AG04449 (cell line): ENCODE results near the gene SPTAN1.

Experiments
- CTCF ChIA-PET: fragments of 350-600 bp; formaldehyde crosslinking; extraction: SDS; loops from one replicate; lab custom pipeline; 2021; ENCODE audit warnings: antibody characterized with exemption; lab: Yijun Ruan, JAX
- POLR2A ChIA-PET: fragments of 400-600, 350-600 bp; formaldehyde crosslinking; extraction: SDS; loops from one replicate; lab custom pipeline; 2020; ENCODE audit warnings: antibody characterized with exemption, inconsistent platforms; lab: Yijun Ruan, JAX
- DNase-seq: peaks from one replicate; pipeline ENCODE4 v3.0.0-alpha.2; 2010; ENCODE audit warnings: low read depth, low spot score
- H3K4me3 ChIP-seq: 2 replicates; pipeline ENCODE4 v1.5.1; 2011; ENCODE audit warnings: low read depth, mild to moderate bottlenecking, control low read depth, low read length
- TF ChIP-seq, protein P1 (sequence below): IDR thresholded peaks from one replicate; pipeline ENCODE4 v1.5.1; 2011; ENCODE audit warnings: mild to moderate bottlenecking, moderate library complexity, low read length, control low read depth, inconsistent platforms; ENCODE audit not compliant: insufficient read depth; ENCODE audit errors: missing control alignments

The SPTAN1 gene

DNA sequence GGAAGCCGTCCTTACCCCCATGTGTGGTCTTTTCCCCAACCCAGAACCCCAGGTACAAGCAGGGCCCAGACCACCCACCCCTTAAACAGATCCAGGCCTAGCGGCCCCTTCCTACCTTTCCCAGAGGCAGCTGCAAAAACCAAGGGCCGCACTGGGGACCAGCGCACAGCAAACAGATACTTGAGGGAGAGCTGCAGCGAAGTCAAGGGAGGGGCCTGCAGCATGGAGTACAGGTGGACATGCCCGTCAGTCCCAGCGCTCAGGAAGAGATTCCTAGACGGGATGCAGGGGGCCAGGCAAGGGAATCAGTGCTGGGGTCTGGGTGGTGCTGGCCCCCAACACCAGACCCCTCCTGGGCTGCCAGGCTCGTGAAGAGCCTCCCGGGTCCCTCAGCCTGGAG, 81.7 kb downstream of the SPTAN1 start:
- DNase-seq = no peak
- ChIA-PET POLR2A (interaction anchor here (1.6 kb wide), 1 partner anchor 50 kb away, joined by 3 read pairs; no protein-coding TSS in a partner anchor), CTCF (interaction anchor here (0.7 to 4.3 kb wide), 14 partner anchors 10 to 185 kb away, joined by 3 to 53 read pairs (median 5); partner anchors contain the start of genes ENDOG, PKN3 and ZER1)
- TF ChIP-seq, protein P1, sequence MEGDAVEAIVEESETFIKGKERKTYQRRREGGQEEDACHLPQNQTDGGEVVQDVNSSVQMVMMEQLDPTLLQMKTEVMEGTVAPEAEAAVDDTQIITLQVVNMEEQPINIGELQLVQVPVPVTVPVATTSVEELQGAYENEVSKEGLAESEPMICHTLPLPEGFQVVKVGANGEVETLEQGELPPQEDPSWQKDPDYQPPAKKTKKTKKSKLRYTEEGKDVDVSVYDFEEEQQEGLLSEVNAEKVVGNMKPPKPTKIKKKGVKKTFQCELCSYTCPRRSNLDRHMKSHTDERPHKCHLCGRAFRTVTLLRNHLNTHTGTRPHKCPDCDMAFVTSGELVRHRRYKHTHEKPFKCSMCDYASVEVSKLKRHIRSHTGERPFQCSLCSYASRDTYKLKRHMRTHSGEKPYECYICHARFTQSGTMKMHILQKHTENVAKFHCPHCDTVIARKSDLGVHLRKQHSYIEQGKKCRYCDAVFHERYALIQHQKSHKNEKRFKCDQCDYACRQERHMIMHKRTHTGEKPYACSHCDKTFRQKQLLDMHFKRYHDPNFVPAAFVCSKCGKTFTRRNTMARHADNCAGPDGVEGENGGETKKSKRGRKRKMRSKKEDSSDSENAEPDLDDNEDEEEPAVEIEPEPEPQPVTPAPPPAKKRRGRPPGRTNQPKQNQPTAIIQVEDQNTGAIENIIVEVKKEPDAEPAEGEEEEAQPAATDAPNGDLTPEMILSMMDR = no peak
- H3K4me3 ChIP-seq = no peak overlapping the region

DNA sequence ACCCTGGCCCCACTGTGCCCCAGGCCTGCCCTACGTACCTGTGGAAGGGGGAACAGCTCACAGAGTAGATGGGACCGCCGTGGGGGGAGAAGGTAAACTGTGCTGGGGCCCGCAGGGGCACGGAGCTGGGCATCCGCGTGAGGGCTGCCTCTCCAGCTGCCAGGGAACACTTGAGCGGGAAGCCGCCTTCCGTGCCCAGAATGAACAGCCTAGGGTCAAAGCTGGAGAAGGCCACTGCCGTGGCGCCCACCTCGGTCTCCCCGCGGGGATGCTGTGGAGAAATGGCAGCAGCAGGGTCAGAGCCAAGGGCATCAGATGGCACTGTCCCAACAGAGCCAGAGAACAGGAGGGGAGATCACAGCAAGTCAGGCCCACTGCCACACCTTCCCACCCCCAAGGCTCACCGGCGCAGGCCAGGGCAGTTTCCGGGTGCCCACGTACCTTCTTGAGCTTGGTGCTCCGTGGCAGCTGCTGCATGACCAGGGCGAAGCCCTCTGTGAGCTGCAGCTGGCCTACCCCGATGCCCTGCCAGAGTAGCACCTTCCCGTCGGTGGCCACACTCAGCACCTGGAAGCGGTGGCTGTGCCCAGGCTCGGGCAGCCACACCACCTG, 82.4 kb downstream of the SPTAN1 start:
- no peak for DNase-seq

DNA sequence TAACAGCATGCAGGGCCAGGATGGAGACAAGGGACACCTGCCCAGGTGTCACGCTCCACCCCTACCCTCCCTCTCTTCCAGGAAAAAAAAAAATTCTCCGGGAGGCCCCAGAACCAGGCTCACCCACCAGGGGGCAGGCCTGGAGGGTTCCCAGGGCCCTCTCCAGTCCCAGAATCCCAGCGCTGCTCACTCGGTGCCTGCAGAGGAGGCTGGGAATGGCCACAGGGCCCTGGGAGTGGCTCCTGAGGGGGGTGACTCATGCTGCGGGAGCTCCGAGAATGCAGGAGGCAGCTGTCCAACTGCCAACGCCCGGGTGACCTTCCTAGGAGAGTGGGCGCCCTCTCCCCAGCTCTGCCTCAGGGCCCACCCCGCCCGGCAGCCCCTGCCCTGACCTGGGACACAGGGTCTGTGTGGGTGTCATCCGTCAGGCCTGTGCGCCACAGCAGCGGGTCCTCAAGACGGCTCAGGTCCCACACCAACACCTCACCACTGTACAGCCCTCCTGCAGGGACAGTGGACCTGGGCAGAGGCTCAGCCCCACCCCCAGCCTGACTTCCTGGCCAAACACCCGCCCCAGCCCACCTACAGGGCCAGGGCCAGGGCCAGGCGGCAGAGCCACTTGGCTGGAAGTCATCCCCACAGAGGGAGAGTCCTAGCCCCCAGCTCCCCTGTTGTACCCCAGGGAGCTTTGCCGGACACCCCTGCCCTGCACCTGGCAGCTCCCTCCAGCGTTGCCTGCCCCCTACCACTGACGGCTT, 83.1 kb downstream of the SPTAN1 start:
- CTCF ChIA-PET = interaction anchor here (0.6 to 4.3 kb wide), 34 partner anchors 8 to 300 kb away, joined by 3 to 53 read pairs (median 4); partner anchors contain the start of genes ENDOG, PKN3, SPTAN1 and ZER1
- TF ChIP-seq, protein P1 = peak; percentile 88
- POLR2A ChIA-PET = interaction anchor here (0.5 to 1.5 kb wide), 6 partner anchors 10 to 153 kb away, joined by 3 to 9 read pairs (median 4); partner anchors contain the start of gene SPTAN1
- DNase-seq = peak; percentile 70
- H3K4me3 ChIP-seq = no peak overlapping the region; the same call in 1 of the 2 replicates

More for the DNA sequence above, 82.4 kb downstream of the SPTAN1 start:
- TF ChIP-seq, protein P1 = no peak
- CTCF ChIA-PET = interaction anchor here (0.7 to 4.3 kb wide), 28 partner anchors 9 to 293 kb away, joined by 3 to 53 read pairs (median 4); partner anchors contain the start of genes ENDOG, PKN3, SPTAN1 and ZER1
- POLR2A ChIA-PET = interaction anchor here (0.5 to 1.6 kb wide), 5 partner anchors 35 to 154 kb away, joined by 3 to 9 read pairs (median 4); partner anchors contain the start of gene SPTAN1
- no peak overlapping the region for H3K4me3 ChIP-seq

DNA sequence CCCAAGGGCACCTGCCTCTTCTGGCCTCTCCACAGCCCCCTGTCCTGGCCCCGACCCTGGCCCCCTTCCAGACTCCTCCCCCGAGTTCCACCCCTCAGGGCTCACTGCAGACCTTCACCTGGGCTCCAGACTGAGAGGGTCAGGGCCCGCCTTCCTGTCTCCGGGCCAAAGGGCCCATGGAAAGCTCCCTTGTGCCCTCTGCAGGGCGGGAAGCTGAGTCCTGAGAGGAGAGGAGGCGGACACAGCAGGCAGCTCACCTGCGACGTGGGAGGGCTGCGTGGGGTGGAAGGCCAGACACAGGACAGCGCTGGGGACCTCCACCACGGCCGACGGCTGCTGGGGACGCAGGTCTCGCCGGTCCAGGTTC, 83.6 kb downstream of the SPTAN1 start:
- ChIA-PET CTCF (interaction anchor here (0.6 to 4.3 kb wide), 32 partner anchors 8 to 301 kb away, joined by 3 to 53 read pairs (median 4); partner anchors contain the start of genes ENDOG, PKN3, SPTAN1 and ZER1), POLR2A (interaction anchor here (0.6 to 1.8 kb wide), 7 partner anchors 10 to 153 kb away, joined by 3 to 9 read pairs (median 4); partner anchors contain the start of genes SET and SPTAN1)
- no peak for DNase-seq
- TF ChIP-seq, protein P1 = peak; percentile 17
- no peak overlapping the region for H3K4me3 ChIP-seq

DNA sequence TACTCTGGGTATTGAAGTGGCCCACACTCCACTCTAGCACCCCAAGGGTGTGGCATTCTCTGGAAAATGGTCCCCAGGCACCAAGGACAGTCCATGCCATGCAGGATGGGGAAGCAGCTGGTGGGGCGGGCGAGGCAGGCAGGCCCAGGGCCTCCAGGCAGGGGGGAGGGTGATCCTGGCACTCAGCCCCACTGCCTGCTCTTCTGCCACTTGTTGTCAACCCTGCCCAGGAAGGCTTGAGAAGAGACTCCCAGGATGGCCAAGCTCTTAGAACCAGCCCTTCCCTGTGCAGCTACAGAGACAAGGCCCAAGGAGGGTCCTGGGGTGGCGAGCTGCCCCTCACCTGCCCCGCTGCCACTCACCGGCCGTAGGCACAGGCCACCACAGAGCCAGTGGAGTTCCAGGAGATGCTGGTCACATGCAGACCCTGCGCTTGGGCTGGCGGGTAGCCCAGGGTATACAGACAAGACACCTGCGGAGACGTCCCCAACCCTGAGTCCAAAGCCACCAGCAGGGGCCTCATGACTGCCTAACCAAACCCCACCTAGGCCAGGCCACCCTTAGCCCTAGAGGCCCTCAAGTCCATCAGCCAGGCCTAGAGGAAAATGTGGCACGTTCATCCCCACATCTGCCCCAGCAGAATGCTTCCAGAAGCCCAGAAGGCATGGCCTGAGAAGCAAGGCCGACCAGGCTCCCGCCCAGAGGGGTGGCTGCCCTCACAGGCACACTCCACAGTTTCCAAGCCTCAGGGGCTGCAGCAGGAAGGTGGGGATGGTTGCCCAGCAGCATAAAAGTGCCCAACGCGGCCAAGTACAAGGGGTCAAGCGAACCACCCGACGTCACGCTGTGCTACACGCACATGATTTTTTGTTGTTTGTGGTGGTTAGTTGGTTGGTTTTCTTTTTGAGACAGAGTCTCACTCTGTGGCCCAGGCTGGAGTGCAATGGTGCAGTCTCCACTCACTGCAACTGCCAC, 84.5 kb downstream of the SPTAN1 start:
- no peak for DNase-seq

More for the DNA sequence above, 84.5 kb downstream of the SPTAN1 start:
- POLR2A ChIA-PET = interaction anchor here (0.6 to 1.8 kb wide), 3 partner anchors 9 to 53 kb away, joined by 3 to 7 read pairs (median 4); partner anchors contain the start of gene SET
- no peak overlapping the region for H3K4me3 ChIP-seq
- TF ChIP-seq, protein P1 = no peak
- CTCF ChIA-PET = interaction anchor here (1.0 to 2.9 kb wide), 9 partner anchors 10 to 291 kb away, joined by 3 to 21 read pairs (median 7); partner anchors contain the start of genes ENDOG and PKN3
